NB4 (cell line): ENCODE results near the gene CACNA1A.
"Not testable (repeated sequence)": the region's sequence is repeated elsewhere in the genome, so short reads cannot be mapped to it uniquely, and the experiment has no call there.

ENCODE experiments used
- DNase-seq: peaks from one replicate; pipeline ENCODE4 v3.0.0; 2010; ENCODE audit warnings: low read depth
- H3K4me3 ChIP-seq: one replicate; pipeline ENCODE4 v1.5.1; 2011; ENCODE audit warnings: mild to moderate bottlenecking, low read depth, low read length, moderate library complexity
- CTCF ChIP-seq: IDR thresholded peaks from one replicate; pipeline ENCODE4 v1.5.1; 2012; ENCODE audit warnings: low read depth, low read length
- MYC ChIP-seq: IDR thresholded peaks from 2 replicates; pipeline ENCODE4 v1.6.1; 2011; ENCODE audit warnings: low read depth, low read length
- POLR2A ChIP-seq: IDR thresholded peaks from 2 replicates; pipeline ENCODE4 v1.6.1; 2011; ENCODE audit warnings: mild to moderate bottlenecking; ENCODE audit not compliant: insufficient read length; ENCODE audit errors: extremely low read depth
- TF ChIP-seq, protein P1 (sequence below): IDR thresholded peaks from 2 replicates; pipeline ENCODE4 v1.6.1; 2011; ENCODE audit warnings: low read depth, low read length

Gene CACNA1A

DNA sequence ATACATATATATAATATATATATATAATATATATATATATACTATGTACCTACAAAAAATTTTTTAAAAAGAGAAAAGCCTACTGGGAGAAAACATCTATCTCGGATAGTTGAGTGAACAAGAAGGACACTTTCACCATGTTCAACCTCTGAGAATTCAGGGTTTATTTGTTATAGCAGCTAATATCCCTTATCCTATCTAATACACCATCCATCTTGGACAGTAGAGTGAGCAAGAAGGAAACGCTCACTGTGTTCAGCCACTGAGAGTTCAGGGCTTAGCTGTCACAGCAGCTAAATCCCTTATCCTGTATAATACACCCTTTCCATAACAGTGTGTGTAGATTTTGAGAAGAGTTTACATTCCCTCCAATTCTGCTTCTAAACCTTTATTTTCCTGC, 38.1 kb upstream of the CACNA1A start:
- TF ChIP-seq CTCF (no peak), MYC (no peak), POLR2A (no peak)
- TF ChIP-seq, protein P1, sequence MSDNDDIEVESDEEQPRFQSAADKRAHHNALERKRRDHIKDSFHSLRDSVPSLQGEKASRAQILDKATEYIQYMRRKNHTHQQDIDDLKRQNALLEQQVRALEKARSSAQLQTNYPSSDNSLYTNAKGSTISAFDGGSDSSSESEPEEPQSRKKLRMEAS = no peak

GRCh38 chr19:13541554-13541953, 35.3 kb upstream of the CACNA1A start:
- H3K4me3 ChIP-seq = no peak overlapping the region
- TF ChIP-seq POLR2A (no peak), CTCF (no peak), MYC (no peak)
- TF ChIP-seq, protein P1 = no peak
- DNase-seq = no peak

More for the DNA sequence above, 38.1 kb upstream of the CACNA1A start:
- no peak for DNase-seq
- no peak overlapping the region for H3K4me3 ChIP-seq

GRCh38 chr19:13539332-13539731, 33.1 kb upstream of the CACNA1A start:
- TF ChIP-seq MYC = no peak
- TF ChIP-seq POLR2A = no peak
- no peak for TF ChIP-seq CTCF
- TF ChIP-seq, protein P1 = no peak
- H3K4me3 ChIP-seq = no peak overlapping the region
- no peak for DNase-seq

DNA sequence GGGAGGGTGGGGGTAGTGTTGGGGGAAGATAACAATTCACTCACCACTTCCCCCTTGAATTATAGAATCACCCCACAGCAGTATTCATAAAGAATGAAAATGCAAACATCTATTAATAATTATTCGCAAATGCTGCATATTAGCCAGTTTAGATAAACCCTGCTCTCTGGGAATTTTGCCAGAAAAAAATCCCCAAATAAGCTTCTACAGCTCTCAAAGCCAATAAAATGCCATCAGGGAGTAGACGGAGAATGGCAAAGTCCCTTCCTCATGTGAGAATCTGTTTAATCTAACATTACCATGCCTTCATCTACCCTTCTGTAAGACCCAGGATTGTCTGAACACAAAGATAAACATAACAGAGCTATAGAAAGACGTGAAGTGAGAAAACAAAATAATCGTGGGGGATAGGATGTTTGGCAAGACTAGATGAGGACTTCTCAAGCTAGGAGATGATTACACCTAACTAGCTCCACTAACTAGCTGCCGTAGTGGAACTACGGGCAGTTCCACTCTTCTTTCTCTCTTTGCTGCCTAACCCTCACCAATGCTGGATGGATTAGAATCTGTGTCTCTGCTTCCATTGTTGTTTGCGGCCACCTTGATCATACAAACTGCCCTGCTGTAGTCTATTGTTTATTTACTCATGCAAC, 32.4 kb upstream of the CACNA1A start:
- no peak overlapping the region for H3K4me3 ChIP-seq
- TF ChIP-seq MYC (no peak), POLR2A (no peak), CTCF (no peak)
- TF ChIP-seq, protein P1 = no peak
- no peak for DNase-seq

GRCh38 chr19:13537454-13537853, 31.2 kb upstream of the CACNA1A start:
- H3K4me3 ChIP-seq = no peak overlapping the region
- no peak for TF ChIP-seq POLR2A
- TF ChIP-seq, protein P1 = no peak
- TF ChIP-seq CTCF = no peak
- peak; percentile 10 for DNase-seq

DNA sequence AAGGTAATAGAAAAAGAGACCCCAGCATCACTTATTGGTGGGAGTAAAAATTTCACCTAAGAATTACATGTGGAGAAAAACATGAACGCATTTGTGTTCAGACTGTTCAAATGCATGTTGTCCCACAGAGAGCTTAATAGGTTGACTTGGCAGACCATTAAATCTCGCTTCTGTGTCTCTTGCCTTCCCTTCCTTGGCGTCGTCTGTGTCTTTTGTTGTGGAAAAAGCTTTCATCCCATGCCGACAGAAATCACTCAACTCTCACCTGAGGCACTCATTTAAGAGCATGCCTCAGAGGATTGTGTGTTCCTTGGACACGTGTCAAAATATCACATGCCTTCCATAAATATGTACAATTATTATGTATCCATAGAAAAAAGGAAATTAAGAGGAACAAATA, 24.4 kb upstream of the CACNA1A start:
- no peak overlapping the region for H3K4me3 ChIP-seq
- DNase-seq = no peak
- TF ChIP-seq MYC (no peak), POLR2A (no peak), CTCF (no peak)
- TF ChIP-seq, protein P1 = no peak

DNA sequence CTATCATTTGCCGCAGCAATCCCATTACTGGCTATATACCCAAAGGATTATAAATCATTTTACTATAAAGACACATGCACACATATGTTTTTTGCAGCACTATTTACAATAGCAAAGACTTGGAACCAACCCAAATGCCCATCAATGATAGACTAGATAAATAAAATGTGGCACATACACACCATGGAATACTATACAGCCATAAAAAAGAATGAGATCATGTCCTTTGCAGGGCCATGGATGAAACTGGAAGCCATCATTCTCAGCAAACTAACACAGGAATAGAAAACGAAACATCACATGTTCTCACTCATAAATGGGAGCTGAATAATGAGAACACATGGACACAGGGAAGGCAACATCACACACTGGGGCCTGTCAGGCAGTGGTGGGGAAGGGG, 23.4 kb upstream of the CACNA1A start:
- H3K4me3 ChIP-seq, DNase-seq: not testable (repeated sequence)
